Endothelial cell of umbilical vein (primary cell): ENCODE measurements around the gene TNFSF12. TPM values are rescaled to one million over a fixed set of nuclear protein-coding genes. Genes with fewer than 3 reads are reported as not detected.

Experiments used
- BruUV-seq: library from RNA; stranded (reverse); fragments of 400-500 nt; replicated peaks from 2 replicates; lab custom pipeline; 2021; lab: Mats Ljungman, UMichigan
- CTCF ChIA-PET: fragments of 300-600, 350-600 bp; sonication (Branson Sonifier 250); formaldehyde crosslinking; loops from one replicate; lab custom pipeline; 2021; ENCODE audit warnings: antibody characterized with exemption, inconsistent platforms; lab: Charles Lee
- POLR2A ChIA-PET: fragments of 300-600, 350-600 bp; sonication (Branson Sonifier 250); formaldehyde crosslinking; loops from one replicate; lab custom pipeline; 2021; ENCODE audit warnings: antibody characterized with exemption, inconsistent platforms; lab: Charles Lee
- DNase-seq: peaks from one replicate; pipeline ENCODE4 v3.0.0-alpha.2; 2011; ENCODE audit warnings: low read depth, low spot score
- FAIRE-seq: peaks from 2 replicates; lab custom pipeline; 2011; peaks lifted over from hg19 to GRCh38; lab: Jason Lieb, UNC
- H2AFZ ChIP-seq: 2 replicates; pipeline ENCODE4 v1.6.0; 2012; ENCODE audit warnings: low read depth, low read length, control low read depth, inconsistent platforms
- H3K27ac ChIP-seq: 2 replicates; pipeline ENCODE4 v1.5.1; 2011; ENCODE audit warnings: low read depth, mild to moderate bottlenecking, control low read depth, low read length, moderate library complexity; ENCODE audit not compliant: insufficient read depth
- H3K27me3 ChIP-seq, 2 experiments: 2 replicates each; pipeline versions ENCODE4 v1.6.0 to v1.6.1; 2011; ENCODE audit warnings: low read length in 2 of 2, mixed read lengths in 1 of 2; ENCODE audit not compliant: control insufficient read depth in 2 of 2, insufficient read depth in 2 of 2
- H3K36me3 ChIP-seq, 2 experiments: 2 replicates in 1 of 2; 3 replicates in 1 of 2; pipeline ENCODE4 v1.5.1; 2011; ENCODE audit warnings: low read length in 2 of 2, mild to moderate bottlenecking in 1 of 2, moderate library complexity in 1 of 2; ENCODE audit not compliant: control insufficient read depth in 2 of 2, insufficient read depth in 2 of 2; ENCODE audit errors: extremely low read depth in 1 of 2
- H3K4me1 ChIP-seq: 3 replicates; pipeline ENCODE4 v1.5.1; 2011; ENCODE audit warnings: mild to moderate bottlenecking, low read length; ENCODE audit not compliant: control insufficient read depth, insufficient read depth; ENCODE audit errors: extremely low read depth
- H3K4me2 ChIP-seq: 2 replicates; pipeline ENCODE4 v1.6.1; 2011; ENCODE audit warnings: low read length, control low read depth, mixed read lengths; ENCODE audit not compliant: insufficient read depth
- H3K4me3 ChIP-seq, 3 experiments: fragments of 200-600 bp in 1 of 3; sonication (generic), shearing (Covaris generic) in 1 of 3; replicated peaks in 1 of 3; 2 replicates each; pipeline ENCODE4 v1.5.1; 2011 to 2016; ENCODE audit warnings: control low read depth in 3 of 3, low read length in 3 of 3, mild to moderate bottlenecking in 2 of 3, inconsistent platforms in 1 of 3, low read depth in 1 of 3, moderate library complexity in 1 of 3; ENCODE audit not compliant: insufficient read depth in 1 of 3
- H3K79me2 ChIP-seq: 2 replicates; pipeline ENCODE4 v1.6.0; 2012; ENCODE audit warnings: low read length, inconsistent platforms; ENCODE audit not compliant: control insufficient read depth, insufficient read depth
- H3K9ac ChIP-seq: replicated peaks from 2 replicates; pipeline ENCODE3; 2011; ENCODE audit warnings: low read length, control low read depth; ENCODE audit not compliant: insufficient read depth; ENCODE audit errors: extremely low read depth
- H3K9me1 ChIP-seq: replicated peaks from 3 replicates; pipeline ENCODE4 v1.6.0; 2011; ENCODE audit warnings: mild to moderate bottlenecking, low read length; ENCODE audit not compliant: control insufficient read depth, insufficient read depth; ENCODE audit errors: extremely low read depth
- H3K9me3 ChIP-seq: replicated peaks from 2 replicates; pipeline ENCODE4 v1.5.1; 2012; ENCODE audit warnings: low read length, inconsistent platforms; ENCODE audit not compliant: control insufficient read depth, insufficient read depth
- H4K20me1 ChIP-seq: replicated peaks from 2 replicates; pipeline ENCODE3; 2011; ENCODE audit warnings: mild to moderate bottlenecking, low read length; ENCODE audit not compliant: control insufficient read depth, insufficient read depth; ENCODE audit errors: extremely low read depth
- EZH2 ChIP-seq: IDR thresholded peaks from 2 replicates; pipeline ENCODE4 v1.6.1; 2012; ENCODE audit warnings: borderline replicate concordance, low read depth, mild to moderate bottlenecking, moderate library complexity, low read length, inconsistent platforms; ENCODE audit not compliant: severe bottlenecking
- FOS ChIP-seq: IDR thresholded peaks from 2 replicates; pipeline ENCODE4 v1.6.1; 2011; ENCODE audit warnings: mild to moderate bottlenecking, low read length, moderate library complexity, borderline replicate concordance; ENCODE audit not compliant: insufficient read depth
- GATA2 ChIP-seq: IDR thresholded peaks from 2 replicates; pipeline ENCODE4 v1.7.0; 2011; ENCODE audit warnings: low read depth, mild to moderate bottlenecking, moderate library complexity, mixed read lengths, low read length; ENCODE audit not compliant: insufficient read length, insufficient read depth
- JUN ChIP-seq: IDR thresholded peaks from 2 replicates; pipeline ENCODE4 v1.6.1; 2011; ENCODE audit warnings: borderline replicate concordance, low read depth; ENCODE audit not compliant: insufficient read length, insufficient read depth
- MYC ChIP-seq: IDR thresholded peaks from one replicate; pipeline ENCODE4 v1.6.1; 2011; ENCODE audit warnings: mild to moderate bottlenecking, low read depth, low read length
- POLR2A ChIP-seq: IDR thresholded peaks from 2 replicates; pipeline ENCODE4 v1.6.1; 2012; ENCODE audit warnings: low read depth, mild to moderate bottlenecking, control low read depth, low read length
- POLR2AphosphoS5 ChIP-seq: IDR thresholded peaks from 2 replicates; pipeline ENCODE4 v1.6.1; 2012; ENCODE audit warnings: low read depth, mild to moderate bottlenecking, control low read depth, low read length, moderate library complexity; ENCODE audit not compliant: insufficient read depth
- dilution Hi-C: fragments of 300-500 bp; cut with MboI; formaldehyde crosslinking; loops from one replicate; pipeline ENCODE4 v1.15.0; 2019; ENCODE audit warnings: low sequenced_read_pairs; ENCODE audit not compliant: extremely low pct_ligation_motif_present
- intact Hi-C: fragments of 100-400 bp; cut with micrococcal nuclease; formaldehyde crosslinking; loops from one replicate; pipeline ENCODE4 v1.10.0; 2022
- polyA plus RNA-seq, 4 experiments: library from polyadenylated mRNA; depleted of rRNA in 3 of 4; stranded (reverse) in 3 of 4; unstranded in 1 of 4; fragments of >200 nt; gene quantifications; 2 replicates each; pipeline versions ENCODE4 v1.2.1 to v1.2.3, GENCODE V29; 2011 to 2012; ENCODE audit warnings: missing spikeins in 1 of 4
- total RNA-seq: library from RNA; stranded (reverse); gene quantifications from 2 replicates; pipeline ENCODE4 v1.2.3, GENCODE V29; 2021
- TF ChIP-seq, protein P1 (sequence below): IDR thresholded peaks from 2 replicates; pipeline ENCODE4 v1.6.1; 2011; ENCODE audit not compliant: insufficient read depth, insufficient read length
- TF ChIP-seq, protein P2 (sequence below), 2 donors: IDR thresholded peaks; 1 replicate in 1 of 2; 2 replicates in 1 of 2; pipeline ENCODE4 v1.5.1; 2011; ENCODE audit warnings: low read length in 2 of 2, mild to moderate bottlenecking in 2 of 2, moderate library complexity in 2 of 2, control low read depth in 1 of 2, inconsistent platforms in 1 of 2, low read depth in 1 of 2; ENCODE audit not compliant: insufficient read depth in 1 of 2; ENCODE audit errors: extremely low read depth in 1 of 2

TNFSF12 gene
- total and polyA plus RNA-seq, 2 donors (not counting 3 experiments of a cell fraction or from before 2014, with no cell fraction given): 28.4 to 39.4 TPM

DNA sequence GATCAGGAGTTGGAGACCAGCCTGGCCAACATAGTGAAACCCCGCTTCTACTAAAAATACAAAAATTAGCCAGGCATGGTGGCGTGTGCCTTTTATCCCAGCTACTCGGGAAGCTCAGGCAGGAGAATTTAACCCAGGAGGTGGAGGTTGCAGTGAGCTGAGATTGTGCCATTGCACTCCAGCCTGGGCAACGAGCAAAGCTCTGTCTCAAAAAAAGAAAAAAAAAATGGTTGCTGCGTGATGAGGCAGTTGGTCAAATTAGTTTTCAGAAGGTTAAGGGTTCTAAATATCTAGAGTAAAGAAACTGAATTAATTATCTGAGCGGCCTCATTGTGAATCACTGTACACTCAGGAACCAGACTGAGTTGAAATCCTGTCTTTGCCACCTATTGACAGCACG is 27.1 kb downstream of the TNFSF12 start:
- H3K9ac ChIP-seq: no peak overlapping the region
- H3K4me2 ChIP-seq: no peak overlapping the region
- H3K36me3 ChIP-seq: peaks cover 34 to 48% of the 10 kb centered on the region in 2 experiments
- no peaks in the 10 kb centered on the region for H3K9me1 ChIP-seq
- peaks cover 61% of the 10 kb centered on the region for H3K4me1 ChIP-seq
- intact Hi-C loops (no loop called here), dilution Hi-C loops (no loop called here)
- ChIA-PET POLR2A (interaction anchor here (1.0 kb wide), 1 partner anchor 11 kb away, joined by 3 read pairs; no protein-coding TSS in a partner anchor), CTCF (interaction anchor here (1.0 to 6.2 kb wide), 3 partner anchors 11 to 16 kb away, joined by 3 to 40 read pairs (median 3); partner anchors contain the start of gene SOX15)
- FAIRE-seq: no peak
- BruUV-seq: no TSS peak
- H2AFZ ChIP-seq: no peak overlapping the region
- no peak overlapping the region for H3K27ac ChIP-seq
- TF ChIP-seq JUN (no peak), EZH2 (no peak), FOS (no peak), POLR2AphosphoS5 (no peak), GATA2 (no peak), POLR2A (no peak), MYC (no peak)
- TF ChIP-seq, protein P1, sequence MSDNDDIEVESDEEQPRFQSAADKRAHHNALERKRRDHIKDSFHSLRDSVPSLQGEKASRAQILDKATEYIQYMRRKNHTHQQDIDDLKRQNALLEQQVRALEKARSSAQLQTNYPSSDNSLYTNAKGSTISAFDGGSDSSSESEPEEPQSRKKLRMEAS: no peak
- TF ChIP-seq, protein P2, sequence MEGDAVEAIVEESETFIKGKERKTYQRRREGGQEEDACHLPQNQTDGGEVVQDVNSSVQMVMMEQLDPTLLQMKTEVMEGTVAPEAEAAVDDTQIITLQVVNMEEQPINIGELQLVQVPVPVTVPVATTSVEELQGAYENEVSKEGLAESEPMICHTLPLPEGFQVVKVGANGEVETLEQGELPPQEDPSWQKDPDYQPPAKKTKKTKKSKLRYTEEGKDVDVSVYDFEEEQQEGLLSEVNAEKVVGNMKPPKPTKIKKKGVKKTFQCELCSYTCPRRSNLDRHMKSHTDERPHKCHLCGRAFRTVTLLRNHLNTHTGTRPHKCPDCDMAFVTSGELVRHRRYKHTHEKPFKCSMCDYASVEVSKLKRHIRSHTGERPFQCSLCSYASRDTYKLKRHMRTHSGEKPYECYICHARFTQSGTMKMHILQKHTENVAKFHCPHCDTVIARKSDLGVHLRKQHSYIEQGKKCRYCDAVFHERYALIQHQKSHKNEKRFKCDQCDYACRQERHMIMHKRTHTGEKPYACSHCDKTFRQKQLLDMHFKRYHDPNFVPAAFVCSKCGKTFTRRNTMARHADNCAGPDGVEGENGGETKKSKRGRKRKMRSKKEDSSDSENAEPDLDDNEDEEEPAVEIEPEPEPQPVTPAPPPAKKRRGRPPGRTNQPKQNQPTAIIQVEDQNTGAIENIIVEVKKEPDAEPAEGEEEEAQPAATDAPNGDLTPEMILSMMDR (IDR thresholded peaks at IDR 0.05; ENCODE audit: extremely low read depth in 1 of 2, insufficient read depth in 1 of 2, low read depth in 1 of 2, low read length in 2 of 2): no peak
- peaks cover 9% of the 10 kb centered on the region for H4K20me1 ChIP-seq
- H3K9me3 ChIP-seq: no peaks in the 10 kb centered on the region
- H3K4me3 ChIP-seq: no peak overlapping the region
- H3K79me2 ChIP-seq: peaks cover 54% of the 10 kb centered on the region
- DNase-seq: no peak
- H3K27me3 ChIP-seq: no peaks in the 10 kb centered on the region
